HG02885 (cell line): ENCODE data around the gene BBS5.
"Not testable (repeated sequence)": the region's sequence is repeated elsewhere in the genome, so short reads cannot be mapped to it uniquely, and the experiment has no call there.

ENCODE experiments used
- ATAC-seq: cut with Tn5 transposase; IDR thresholded peaks from one replicate; pipeline ENCODE4 v1.9.1; 2021; ENCODE audit warnings: mild to moderate bottlenecking; ENCODE audit not compliant: unreplicated experiment, poor library complexity

BBS5 gene

GRCh38 chr2:169539460-169539859 lies 60.2 kb downstream of the BBS5 start:
- not testable (repeated sequence) for ATAC-seq

GRCh38 chr2:169540146-169540545 lies 60.9 kb downstream of the BBS5 start:
- ATAC-seq, result no peak

GRCh38 chr2:169542433-169542832 lies 63.1 kb downstream of the BBS5 start:
- ATAC-seq, result no peak

- ATAC-seq, result no peak
Observed at GRCh38 chr2:169546756-169547155, 67.5 kb downstream of the BBS5 start.
